SK-N-SH treated with all-trans-retinoic acid at 6 μM for 48 hours (cell line): Measurements from ENCODE around the gene SLC30A3.

Experiments
- ATAC-seq: fragments of 200-7000 bp; cut with Tn5 transposase; 3 replicates; pipeline ENCODE4 v1.9.1; 2020; ENCODE audit warnings: mild to moderate bottlenecking, moderate library complexity
- ARNTL ChIP-seq: fragments of 450-650 bp; formaldehyde crosslinking; IDR thresholded peaks from 2 replicates; pipeline ENCODE4 v1.5.0; 2020; ENCODE audit warnings: low read depth, mild to moderate bottlenecking, moderate library complexity, borderline replicate concordance
- BACH2 ChIP-seq: fragments of 250-450 bp; sonication (Bioruptor Pico); IDR thresholded peaks from 2 replicates; pipeline ENCODE4 v1.9.0; 2021; ENCODE audit warnings: mild to moderate bottlenecking, borderline replicate concordance
- CREB5 ChIP-seq: fragments of 250-450 bp; sonication (Bioruptor Pico); IDR thresholded peaks from 2 replicates; pipeline ENCODE4 v1.5.1; 2020; ENCODE audit warnings: low read depth, mild to moderate bottlenecking, moderate library complexity
- CSDC2 ChIP-seq: fragments of 250-450 bp; sonication (Bioruptor Pico); IDR thresholded peaks from 2 replicates; pipeline ENCODE4 v1.5.0; 2020; ENCODE audit warnings: mild to moderate bottlenecking, moderate library complexity
- CSRNP3 ChIP-seq: fragments of 250-450 bp; sonication (Bioruptor Pico); IDR thresholded peaks from 2 replicates; pipeline ENCODE4 v1.5.1; 2021; ENCODE audit warnings: mild to moderate bottlenecking, moderate library complexity
- ESRRG ChIP-seq: fragments of 250-450 bp; sonication (Bioruptor Pico); IDR thresholded peaks from 2 replicates; pipeline ENCODE4 v1.6.1; 2021; ENCODE audit warnings: mild to moderate bottlenecking
- GLIS3 ChIP-seq: fragments of 250-450 bp; sonication (Bioruptor Pico); IDR thresholded peaks from 2 replicates; pipeline ENCODE4 v1.5.0; 2020; ENCODE audit warnings: mild to moderate bottlenecking, moderate library complexity
- ISL1 ChIP-seq: fragments of 250-450 bp; sonication (Bioruptor Pico); IDR thresholded peaks from 2 replicates; pipeline ENCODE4 v2.1.2; 2022; ENCODE audit warnings: mild to moderate bottlenecking, moderate library complexity
- OSR1 ChIP-seq: fragments of 250-450 bp; sonication (Bioruptor Pico); IDR thresholded peaks from 2 replicates; pipeline ENCODE4 v1.8.0; 2022; ENCODE audit warnings: moderate library complexity, mild to moderate bottlenecking, inconsistent platforms
- PATZ1 ChIP-seq: fragments of 250-450 bp; sonication (Bioruptor Pico); IDR thresholded peaks from 2 replicates; pipeline ENCODE4 v1.8.0; 2020; ENCODE audit warnings: mild to moderate bottlenecking, moderate library complexity, borderline replicate concordance
- POU6F1 ChIP-seq: fragments of 250-450 bp; sonication (Bioruptor Pico); IDR thresholded peaks from 2 replicates; pipeline ENCODE4 v1.8.0; 2021; ENCODE audit warnings: low read depth, mild to moderate bottlenecking, moderate library complexity, borderline replicate concordance
- PPARA ChIP-seq: fragments of 250-450 bp; sonication (Bioruptor Pico); IDR thresholded peaks from 2 replicates; pipeline ENCODE4 v1.5.0; 2020; ENCODE audit warnings: mild to moderate bottlenecking, borderline replicate concordance
- RARB ChIP-seq: fragments of 250-450 bp; sonication (Bioruptor Pico); IDR thresholded peaks from 2 replicates; pipeline ENCODE4 v1.8.0; 2021; ENCODE audit warnings: mild to moderate bottlenecking, moderate library complexity
- TCF4 ChIP-seq: fragments of 250-450 bp; sonication (Bioruptor Pico); IDR thresholded peaks from 2 replicates; pipeline ENCODE4 v1.8.0; 2021; ENCODE audit warnings: mild to moderate bottlenecking, moderate library complexity, borderline replicate concordance
- TOX ChIP-seq: fragments of 250-450 bp; sonication (Bioruptor Pico); IDR thresholded peaks from 2 replicates; pipeline ENCODE4 v1.8.0; 2021; ENCODE audit warnings: mild to moderate bottlenecking, moderate library complexity, borderline replicate concordance
- TSHZ2 ChIP-seq: fragments of 250-450 bp; sonication (Bioruptor Pico); IDR thresholded peaks from 2 replicates; pipeline ENCODE4 v1.5.0; 2020; ENCODE audit warnings: mild to moderate bottlenecking, moderate library complexity
- ZC3H10 ChIP-seq: fragments of 250-450 bp; sonication (Bioruptor Pico); IDR thresholded peaks from 2 replicates; pipeline ENCODE4 v1.5.1; 2021; ENCODE audit warnings: mild to moderate bottlenecking, moderate library complexity
- ZFP3 ChIP-seq: fragments of 250-450 bp; sonication (Bioruptor Pico); IDR thresholded peaks from 2 replicates; pipeline ENCODE4 v1.5.0; 2020; ENCODE audit warnings: mild to moderate bottlenecking, moderate library complexity
- ZFP30 ChIP-seq: fragments of 450-650 bp; formaldehyde crosslinking; IDR thresholded peaks from 2 replicates; pipeline ENCODE4 v1.5.0; 2022; ENCODE audit warnings: mild to moderate bottlenecking, moderate library complexity
- ZNF565 ChIP-seq: fragments of 450-650 bp; formaldehyde crosslinking; conservative IDR thresholded peaks from 2 replicates; pipeline ENCODE4 v1.5.0; 2020; ENCODE audit warnings: low read depth, mild to moderate bottlenecking, moderate library complexity
- ZNF70 ChIP-seq: fragments of 450-650 bp; formaldehyde crosslinking; IDR thresholded peaks from 2 replicates; pipeline ENCODE4 v1.5.0; 2020; ENCODE audit warnings: mild to moderate bottlenecking, moderate library complexity

SLC30A3 gene

GRCh38 chr2:27238976-27239375, 23.9 kb downstream of the SLC30A3 start:
- TF ChIP-seq ZFP3 (CRISPR knock-in tag), result no peak
- no peak for TF ChIP-seq TOX (CRISPR knock-in tag)
- TF ChIP-seq CSRNP3 (CRISPR knock-in tag), result no peak
- TF ChIP-seq BACH2 (CRISPR knock-in tag), result no peak
- no peak for TF ChIP-seq PATZ1
- TF ChIP-seq POU6F1 (CRISPR knock-in tag), result no peak
- TF ChIP-seq ESRRG (CRISPR knock-in tag), result no peak
- no peak for TF ChIP-seq TSHZ2 (CRISPR knock-in tag)
- TF ChIP-seq, all 23 proteins: peak for 0

GRCh38 chr2:27237341-27237945, 25.4 kb downstream of the SLC30A3 start:
- no peak for ATAC-seq
- TF ChIP-seq ISL1 (CRISPR knock-in tag), result no peak
- TF ChIP-seq BACH2 (CRISPR knock-in tag), result no peak
- no peak for TF ChIP-seq ZNF565 (CRISPR knock-in tag)
- TF ChIP-seq CSDC2 (CRISPR knock-in tag), result no peak
- TF ChIP-seq TOX (CRISPR knock-in tag), result no peak
- TF ChIP-seq OSR1 (CRISPR knock-in tag), result no peak
- TF ChIP-seq CREB5 (CRISPR knock-in tag), result no peak
- TF ChIP-seq CSRNP3 (CRISPR knock-in tag), result no peak
- TF ChIP-seq ARNTL, result no peak
- TF ChIP-seq ZC3H10 (CRISPR knock-in tag), result no peak
- no peak for TF ChIP-seq ESRRG (CRISPR knock-in tag)
- TF ChIP-seq ZNF70 (CRISPR knock-in tag), result no peak
- no peak for TF ChIP-seq TCF4 (CRISPR knock-in tag)
- TF ChIP-seq GLIS3, result no peak
- no peak for TF ChIP-seq RARB
- TF ChIP-seq PPARA (CRISPR knock-in tag), result no peak
- no peak for TF ChIP-seq ZFP3 (CRISPR knock-in tag)
- TF ChIP-seq ZFP30 (CRISPR knock-in tag), result no peak
- no peak for TF ChIP-seq TSHZ2 (CRISPR knock-in tag)

More at GRCh38 chr2:27238976-27239375, 23.9 kb downstream of the SLC30A3 start:
- ATAC-seq, result no peak
